Mucosa of stomach (tissue), 1 donor: ENCODE data around the gene SUMO4.

Experiments used
- H3K27me3 ChIP-seq: one replicate; pipeline ENCODE4 v1.7.0; 2013; ENCODE audit warnings: mild to moderate bottlenecking, low read length; ENCODE audit not compliant: control insufficient read depth, insufficient read depth
- H3K36me3 ChIP-seq: one replicate; pipeline ENCODE4 v1.7.0; 2013; ENCODE audit warnings: low read length; ENCODE audit not compliant: control insufficient read depth, insufficient read depth
- H3K4me1 ChIP-seq: one replicate; pipeline ENCODE4 v1.7.0; 2013; ENCODE audit warnings: mild to moderate bottlenecking, low read length; ENCODE audit not compliant: control insufficient read depth, insufficient read depth
- H3K4me3 ChIP-seq: one replicate; pipeline ENCODE4 v1.7.0; 2013; ENCODE audit warnings: low read length
- H3K9ac ChIP-seq: one replicate; pipeline ENCODE4 v1.7.0; 2013; ENCODE audit warnings: mild to moderate bottlenecking, low read length, moderate library complexity
- H3K9me3 ChIP-seq: one replicate; pipeline ENCODE4 v1.7.0; 2013; ENCODE audit warnings: mild to moderate bottlenecking, low read length, moderate library complexity; ENCODE audit not compliant: control insufficient read depth
- donor health status: Pancreatic carcinoma.

Gene SUMO4

DNA sequence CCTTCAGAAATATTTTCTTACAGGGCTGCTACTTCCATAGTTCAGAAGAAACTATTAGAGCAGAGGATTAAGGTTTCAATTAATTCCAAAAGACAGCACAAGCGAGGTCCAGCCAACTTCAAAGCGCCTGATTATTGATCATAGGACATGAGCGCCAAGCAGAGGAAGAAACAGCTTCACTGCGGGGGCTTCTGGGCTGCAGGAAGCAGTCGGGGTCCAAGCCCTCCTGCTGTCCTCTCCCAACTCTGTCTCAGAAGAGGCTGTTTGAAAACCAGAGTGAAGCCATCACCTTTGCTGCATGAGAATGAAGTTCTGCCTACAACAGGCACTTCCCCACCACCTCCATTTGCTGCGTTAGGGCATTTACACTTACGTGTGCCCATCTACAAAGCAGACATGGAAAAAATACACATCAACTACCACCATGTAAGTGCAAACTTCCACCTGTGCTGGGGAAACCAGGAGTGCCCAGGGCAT is 23.9 kb downstream of the SUMO4 start:
- Histone ChIP-seq H3K9ac (no peak overlapping the region), H3K4me3 (no peak overlapping the region), H3K9me3 (no peaks in the 10 kb centered on the region)

DNA sequence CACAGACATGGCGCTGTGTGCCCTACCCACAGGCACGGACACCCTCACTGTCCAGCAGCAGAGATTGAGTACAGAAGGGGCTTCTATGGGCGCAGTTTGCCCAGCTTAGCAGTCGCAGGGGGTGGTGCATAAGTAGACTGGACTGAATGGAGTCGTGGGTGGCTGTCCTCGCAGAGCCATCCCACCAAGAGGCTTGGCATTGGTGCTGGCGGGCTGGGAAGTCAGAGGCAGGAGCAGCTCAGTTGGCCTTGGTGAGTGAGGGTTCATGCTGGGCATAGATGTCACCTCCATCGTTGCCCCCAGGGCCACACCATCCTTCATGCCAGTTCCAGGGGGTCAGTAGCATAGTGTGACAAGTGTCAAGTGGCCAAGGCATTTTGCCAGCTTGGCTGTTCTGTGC is 25.2 kb downstream of the SUMO4 start:
- Histone ChIP-seq H3K4me3 (no peak overlapping the region), H3K27me3 (no peaks in the 10 kb centered on the region), H3K4me1 (no peaks in the 10 kb centered on the region), H3K9me3 (no peaks in the 10 kb centered on the region), H3K36me3 (no peaks in the 10 kb centered on the region), H3K9ac (no peak overlapping the region)

More for the DNA sequence above, 23.9 kb downstream of the SUMO4 start:
- no peaks in the 10 kb centered on the region for H3K4me1 ChIP-seq
- H3K27me3 ChIP-seq: no peaks in the 10 kb centered on the region
- H3K36me3 ChIP-seq: no peaks in the 10 kb centered on the region

DNA sequence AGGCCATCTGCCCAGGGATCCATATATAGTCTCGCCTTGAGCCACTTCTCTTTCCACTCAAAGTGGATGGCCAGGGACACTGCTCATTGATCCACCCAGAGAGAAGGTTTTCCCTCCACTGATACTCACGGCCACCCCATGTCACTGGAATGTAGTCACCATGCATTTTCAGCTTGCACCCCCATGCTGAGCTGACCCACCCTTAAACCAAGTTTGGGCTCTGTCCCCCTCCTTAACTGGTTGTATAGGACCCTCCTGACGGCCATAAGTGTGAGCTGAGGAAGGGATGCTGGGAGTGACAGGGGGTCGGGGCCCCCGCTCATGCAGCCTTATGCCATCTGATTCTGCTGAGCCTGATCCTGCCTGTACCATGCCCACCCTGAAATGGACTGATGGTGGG is 25.7 kb downstream of the SUMO4 start:
- no peaks in the 10 kb centered on the region for H3K4me1 ChIP-seq
- H3K36me3 ChIP-seq: no peaks in the 10 kb centered on the region
- no peak overlapping the region for H3K9ac ChIP-seq
- no peak overlapping the region for H3K4me3 ChIP-seq
- H3K27me3 ChIP-seq: no peaks in the 10 kb centered on the region
- H3K9me3 ChIP-seq: no peaks in the 10 kb centered on the region

DNA sequence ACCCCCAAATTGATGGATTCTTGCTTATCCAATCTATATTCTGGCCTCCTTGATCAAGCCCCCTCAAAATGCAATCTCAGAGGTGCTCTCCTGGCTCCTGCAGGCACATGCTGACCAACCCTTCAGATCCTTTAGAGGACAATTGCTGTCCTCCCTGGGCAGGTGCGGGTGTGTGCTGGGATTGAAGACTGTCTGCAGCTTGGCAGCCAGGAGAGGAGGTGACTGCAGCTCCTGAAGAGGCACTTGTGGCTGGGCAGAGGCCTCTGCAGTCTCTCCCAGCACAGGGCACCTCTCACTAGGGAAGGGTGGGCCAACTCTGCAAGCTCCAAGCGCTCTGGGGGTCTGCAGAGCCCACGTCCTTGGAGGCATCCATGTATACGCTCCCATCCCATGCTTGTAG is 28.5 kb downstream of the SUMO4 start:
- Histone ChIP-seq H3K27me3 (no peaks in the 10 kb centered on the region), H3K9me3 (no peaks in the 10 kb centered on the region), H3K9ac (no peak overlapping the region), H3K36me3 (no peaks in the 10 kb centered on the region), H3K4me3 (no peak overlapping the region), H3K4me1 (no peaks in the 10 kb centered on the region)

DNA sequence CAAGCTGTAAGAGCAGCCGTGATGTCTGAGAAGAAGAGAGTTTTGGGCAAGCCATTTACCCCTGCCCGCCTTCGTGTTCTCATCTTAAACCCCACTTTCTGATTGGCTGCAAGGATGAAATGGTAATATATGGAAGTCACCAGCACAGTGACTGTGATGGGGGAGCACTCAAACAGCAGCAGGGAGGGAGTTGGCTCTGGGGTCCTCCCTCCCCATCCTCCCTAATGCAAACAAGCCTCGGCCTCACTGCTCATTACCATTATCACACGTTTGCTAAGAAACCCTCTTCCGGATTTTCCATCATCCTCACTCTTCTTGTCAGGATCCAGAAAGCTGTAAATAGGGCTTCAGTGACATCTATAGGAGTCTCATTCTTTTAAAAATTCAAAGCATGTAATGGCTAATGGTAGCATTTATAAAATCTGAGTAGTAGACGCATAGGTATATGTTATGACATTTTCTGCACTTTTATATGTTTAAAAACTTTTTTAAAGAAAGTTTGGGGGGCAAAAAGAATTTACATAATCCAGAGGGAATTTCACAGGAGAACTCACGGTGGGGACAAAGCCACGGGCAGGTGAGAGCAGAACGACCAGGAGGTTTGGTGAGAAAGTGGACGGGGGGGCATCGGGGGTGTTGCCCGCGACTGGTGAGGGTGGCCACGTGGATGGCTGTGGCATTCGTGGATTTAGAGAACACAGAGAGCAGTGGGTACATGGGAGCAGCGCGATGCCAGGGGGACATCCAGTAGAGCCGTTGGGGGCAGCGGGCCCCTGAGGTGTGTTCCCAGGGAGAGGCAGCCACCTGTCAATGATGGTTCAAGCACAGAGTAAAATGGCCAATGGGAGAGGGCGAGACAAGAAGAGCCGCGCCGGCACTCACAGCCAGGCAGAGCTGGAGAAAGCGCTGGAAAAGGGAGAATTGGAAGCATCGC is 29.6 kb downstream of the SUMO4 start:
- Histone ChIP-seq H3K36me3 (no peaks in the 10 kb centered on the region), H3K27me3 (no peaks in the 10 kb centered on the region), H3K9ac (no peak overlapping the region), H3K4me3 (no peak overlapping the region), H3K9me3 (no peaks in the 10 kb centered on the region), H3K4me1 (no peaks in the 10 kb centered on the region)

DNA sequence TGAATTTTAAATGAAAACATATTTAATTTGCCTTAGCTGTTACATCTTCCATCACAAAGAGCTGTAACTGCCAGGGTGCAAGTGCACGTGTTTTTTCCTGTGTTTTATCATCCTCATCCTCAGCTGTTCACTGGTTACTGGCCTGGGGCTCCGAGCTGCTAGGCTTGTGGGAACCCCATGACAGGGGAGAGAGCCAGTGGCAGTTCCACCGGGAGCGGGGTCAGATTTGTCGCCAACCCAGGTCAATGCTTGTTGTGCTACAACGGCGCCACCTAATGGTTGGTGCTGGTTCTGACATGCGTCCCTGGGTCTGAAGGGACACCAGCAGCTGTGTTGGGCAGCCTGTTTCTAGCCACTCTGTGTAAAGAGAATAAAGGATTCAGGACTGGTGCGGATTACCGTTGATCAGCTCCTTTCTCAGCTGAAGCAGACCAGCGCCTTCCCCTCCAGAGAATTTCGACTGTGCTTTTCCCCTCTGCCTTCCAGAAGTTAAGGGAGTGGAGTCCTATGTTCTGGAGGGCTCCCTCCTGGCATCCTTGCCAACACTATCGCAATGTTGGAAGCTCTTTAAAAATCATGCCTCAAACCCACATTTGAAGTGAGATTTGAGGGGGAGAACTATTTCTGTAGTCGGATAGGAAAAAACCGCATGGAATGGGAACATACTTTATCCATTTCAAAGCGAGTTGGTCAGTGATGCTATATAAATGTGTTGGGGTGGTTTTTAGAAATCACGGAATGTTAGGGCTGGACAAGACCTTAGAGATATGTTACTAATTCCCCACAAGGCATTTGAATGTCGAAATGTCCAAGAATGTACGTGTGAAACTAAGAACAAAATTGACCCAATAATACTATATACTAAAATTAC is 32.1 kb downstream of the SUMO4 start:
- Histone ChIP-seq H3K4me1 (no peaks in the 10 kb centered on the region), H3K4me3 (no peak overlapping the region), H3K27me3 (no peaks in the 10 kb centered on the region), H3K9ac (no peak overlapping the region), H3K36me3 (no peaks in the 10 kb centered on the region), H3K9me3 (no peaks in the 10 kb centered on the region)

DNA sequence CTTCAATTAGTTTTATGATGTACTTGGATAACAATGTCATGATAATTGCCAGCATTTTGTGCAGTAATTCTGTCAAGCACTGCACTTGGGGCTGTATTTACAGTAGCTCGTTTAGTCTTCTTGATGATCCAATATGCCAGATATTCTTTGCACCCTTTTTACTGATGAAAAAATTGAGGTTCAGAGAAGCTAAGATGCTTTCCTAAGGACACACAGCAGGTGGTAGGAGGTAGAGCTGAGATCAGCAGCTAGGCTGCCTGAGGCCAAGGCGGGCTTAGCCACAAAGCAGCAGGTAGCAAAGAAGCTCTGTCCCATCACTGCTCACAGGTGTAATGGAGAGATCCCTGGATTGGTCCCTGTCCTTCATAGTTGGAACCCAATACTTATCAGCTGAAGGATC is 33.3 kb downstream of the SUMO4 start:
- H3K27me3 ChIP-seq: no peaks in the 10 kb centered on the region
- no peak overlapping the region for H3K9ac ChIP-seq
- no peaks in the 10 kb centered on the region for H3K36me3 ChIP-seq
- H3K4me1 ChIP-seq: no peaks in the 10 kb centered on the region
- H3K4me3 ChIP-seq: no peak overlapping the region
- no peaks in the 10 kb centered on the region for H3K9me3 ChIP-seq

DNA sequence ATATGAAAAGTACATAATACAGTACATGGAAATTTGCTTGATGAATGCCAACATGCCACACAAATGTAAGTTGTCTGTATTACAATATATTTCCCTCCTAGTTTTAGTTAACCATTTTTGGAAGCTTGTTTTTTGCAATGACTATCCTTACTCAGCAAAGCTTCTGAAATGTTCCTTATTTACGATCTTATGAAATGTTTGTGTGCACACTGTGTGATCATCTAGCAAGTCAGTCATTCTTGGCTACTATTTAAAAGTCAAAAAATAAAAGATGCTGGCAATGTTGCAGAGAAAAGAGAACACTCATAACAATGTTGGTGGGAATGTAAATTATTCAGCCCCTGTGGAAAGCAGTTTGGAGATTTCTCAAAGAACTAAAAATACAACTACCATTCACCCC is 33.8 kb downstream of the SUMO4 start:
- H3K4me3 ChIP-seq: no peak overlapping the region
- H3K9me3 ChIP-seq: no peaks in the 10 kb centered on the region
- H3K36me3 ChIP-seq: no peaks in the 10 kb centered on the region
- H3K27me3 ChIP-seq: no peaks in the 10 kb centered on the region
- H3K4me1 ChIP-seq: no peaks in the 10 kb centered on the region
- H3K9ac ChIP-seq: no peak overlapping the region

DNA sequence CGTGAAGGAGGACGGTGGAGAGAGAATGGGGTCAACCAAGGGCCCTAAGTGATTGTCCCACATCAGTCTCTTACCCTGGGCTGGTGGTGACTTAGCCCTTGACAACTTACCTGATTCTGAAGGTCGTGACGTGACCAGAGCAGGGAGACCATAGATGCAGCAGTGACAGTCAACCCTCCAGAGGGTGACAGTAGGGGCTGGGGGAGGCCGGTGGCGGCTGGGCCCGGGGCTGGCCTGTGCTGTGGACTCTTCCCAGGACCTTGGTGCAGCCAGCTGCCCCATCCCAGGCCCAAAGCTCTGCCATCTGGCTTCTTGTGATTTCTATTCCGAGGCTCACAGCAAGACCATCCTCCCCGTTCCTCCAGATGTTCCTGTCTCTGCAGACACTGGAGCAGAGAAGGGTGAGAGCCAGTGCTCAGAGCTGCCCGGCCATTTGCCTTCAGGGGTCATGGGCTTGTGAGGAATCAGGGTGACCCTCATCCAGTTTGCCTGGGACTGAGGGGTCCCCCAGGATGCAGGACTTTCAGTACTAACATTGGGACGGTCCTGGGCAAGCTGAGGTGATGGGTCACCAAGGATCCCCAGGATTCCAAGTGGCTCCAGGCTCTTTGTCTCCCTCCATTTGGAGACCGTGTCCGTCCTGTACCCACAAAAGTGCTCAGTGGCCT is 36.0 kb downstream of the SUMO4 start:
- no peaks in the 10 kb centered on the region for H3K36me3 ChIP-seq
- H3K27me3 ChIP-seq: no peaks in the 10 kb centered on the region
- no peaks in the 10 kb centered on the region for H3K9me3 ChIP-seq
- no peak overlapping the region for H3K4me3 ChIP-seq
- no peaks in the 10 kb centered on the region for H3K4me1 ChIP-seq
- no peak overlapping the region for H3K9ac ChIP-seq

DNA sequence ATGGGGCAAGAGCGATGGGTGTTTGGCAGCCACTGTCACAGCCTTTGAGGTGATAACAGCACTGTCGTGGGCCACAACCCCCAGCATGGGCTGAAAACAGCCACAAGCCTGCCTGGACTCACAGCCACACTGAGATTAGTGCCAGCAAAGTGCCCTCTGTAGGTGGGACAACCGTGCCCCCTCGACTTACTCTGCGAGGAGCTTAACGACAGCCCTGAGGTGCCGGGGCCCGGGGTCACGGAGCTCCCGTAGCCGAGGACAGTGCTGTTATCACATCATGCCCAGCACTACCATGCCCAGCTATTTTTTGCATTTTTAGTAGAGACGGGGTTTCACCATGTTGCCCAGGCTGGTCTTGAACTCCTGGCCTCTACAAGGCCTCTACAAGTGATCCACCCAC is 36.6 kb downstream of the SUMO4 start:
- H3K9me3 ChIP-seq: no peaks in the 10 kb centered on the region
- no peaks in the 10 kb centered on the region for H3K36me3 ChIP-seq
- H3K9ac ChIP-seq: no peak overlapping the region
- no peaks in the 10 kb centered on the region for H3K4me1 ChIP-seq
- no peak overlapping the region for H3K4me3 ChIP-seq
- no peaks in the 10 kb centered on the region for H3K27me3 ChIP-seq

DNA sequence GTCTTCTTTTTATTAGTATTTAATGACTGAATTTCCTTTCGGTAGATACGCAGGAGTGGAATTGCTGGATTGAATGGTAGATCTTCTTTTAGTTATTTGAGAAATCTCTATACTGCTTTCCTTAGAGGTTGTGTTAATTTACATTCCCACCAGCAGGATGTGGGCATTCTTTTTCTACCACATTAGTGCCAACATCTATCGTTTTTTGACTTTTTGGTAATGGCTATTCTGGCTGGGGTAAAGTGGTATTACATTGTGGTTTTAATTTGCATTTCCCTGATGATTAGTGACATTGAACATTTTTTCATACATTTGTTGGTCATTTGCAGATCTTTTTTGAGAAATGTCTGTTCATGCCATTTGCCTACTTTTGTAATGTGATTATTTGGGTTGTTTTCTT is 37.1 kb downstream of the SUMO4 start:
- Histone ChIP-seq H3K4me1 (no peaks in the 10 kb centered on the region), H3K36me3 (no peaks in the 10 kb centered on the region), H3K27me3 (no peaks in the 10 kb centered on the region), H3K9me3 (no peaks in the 10 kb centered on the region), H3K4me3 (no peak overlapping the region), H3K9ac (no peak overlapping the region)

DNA sequence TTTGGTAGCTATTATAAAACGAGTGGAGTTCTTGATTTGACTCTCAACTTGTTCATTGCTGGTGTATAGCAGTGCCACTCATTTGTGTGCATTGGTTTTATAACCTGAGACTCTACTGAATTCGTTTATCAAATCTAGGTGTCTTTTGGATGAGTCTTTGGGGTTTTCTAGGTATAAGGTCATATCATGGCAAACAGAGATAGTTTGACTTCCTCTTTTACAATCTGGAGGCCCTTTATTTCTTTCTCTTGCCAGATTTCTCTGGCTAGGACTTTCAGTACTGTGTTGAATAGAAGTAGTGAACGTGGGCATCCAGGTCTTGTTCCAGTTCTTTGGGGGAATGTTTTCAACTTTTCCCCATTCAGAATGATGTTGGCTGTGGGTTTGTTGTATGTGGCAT is 38.8 kb downstream of the SUMO4 start:
- Histone ChIP-seq H3K9me3 (no peaks in the 10 kb centered on the region), H3K4me3 (no peak overlapping the region), H3K27me3 (peaks cover 4% of the 10 kb centered on the region), H3K4me1 (no peaks in the 10 kb centered on the region), H3K36me3 (no peaks in the 10 kb centered on the region), H3K9ac (no peak overlapping the region)
